GM21526 (cell line): Measurements from ENCODE around the gene ADGRL4.

ENCODE experiments used
- ATAC-seq: cut with Tn5 transposase; IDR thresholded peaks from one replicate; pipeline ENCODE4 v1.9.1; 2021; ENCODE audit warnings: moderate library complexity; ENCODE audit not compliant: unreplicated experiment, low FRiP score

The ADGRL4 gene

GRCh38 chr1:78840453-78841271 lies 165.9 kb downstream of the ADGRL4 start:
- ATAC-seq, result no peak
